Measurements from ENCODE around the gene CAMK1G.

Gene CAMK1G

DNA sequence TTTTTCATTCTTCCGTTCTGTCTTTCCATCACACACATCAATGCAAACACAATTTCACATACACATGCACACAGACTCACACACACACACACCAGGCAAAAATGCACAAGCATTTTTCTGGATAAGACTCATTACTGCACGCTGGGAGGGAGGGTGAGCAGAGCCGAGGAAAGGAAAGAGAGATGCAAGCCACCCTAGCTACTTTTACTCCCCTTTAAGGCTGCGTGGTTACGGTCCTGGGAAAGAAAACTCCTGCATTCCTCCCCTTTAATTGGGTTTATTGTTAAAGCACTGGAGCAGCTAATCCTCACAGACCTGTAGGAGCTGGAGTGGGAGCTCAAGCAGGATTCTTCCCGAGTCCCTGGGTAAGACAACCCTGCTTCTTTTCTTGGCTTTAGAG lies at the start of gene CAMK1G:
TSS of gene CAMK1G (plus strand) at position 307 of the 400 bp plus-strand sequence. CDS start 11,270 bp downstream, outside the sequence.
- no peak for DNase-seq

DNA sequence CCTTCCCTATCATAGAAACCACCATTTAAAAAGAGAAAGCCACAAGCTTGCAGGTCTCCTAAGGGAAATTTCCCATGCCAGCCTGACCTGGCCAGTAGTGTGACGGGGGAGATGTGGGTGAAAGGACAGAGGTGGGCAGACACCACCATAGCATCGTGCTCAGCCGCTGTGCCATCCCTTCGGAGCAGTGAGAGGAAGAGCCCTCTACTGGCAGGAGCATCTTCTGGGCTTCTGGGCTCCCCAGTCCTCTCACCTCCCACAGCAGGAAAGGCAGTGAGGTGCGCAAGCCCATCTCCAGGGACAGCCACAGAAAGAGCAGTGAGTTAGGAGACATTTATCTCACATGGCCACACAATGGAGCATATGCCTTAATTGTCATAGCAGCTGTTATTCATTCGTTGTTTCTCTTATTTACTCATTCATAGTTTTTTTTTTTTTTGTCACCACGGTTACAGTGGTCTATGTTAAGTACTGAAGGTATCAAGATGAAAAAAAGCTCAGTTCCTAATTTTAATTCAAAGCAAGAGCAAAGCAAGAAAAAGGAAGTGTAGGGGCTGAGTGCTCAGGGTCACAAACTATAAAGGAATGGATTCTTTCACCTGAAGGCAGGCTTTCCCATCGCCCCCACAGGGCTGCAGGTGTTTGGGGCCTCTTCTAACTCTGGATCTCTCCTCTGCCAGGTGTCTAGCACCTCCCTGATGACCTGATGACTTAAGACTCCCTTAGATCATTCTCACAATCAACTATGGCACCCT lies 48.8 kb upstream of the CAMK1G start:
- DNase-seq: no peak

DNA sequence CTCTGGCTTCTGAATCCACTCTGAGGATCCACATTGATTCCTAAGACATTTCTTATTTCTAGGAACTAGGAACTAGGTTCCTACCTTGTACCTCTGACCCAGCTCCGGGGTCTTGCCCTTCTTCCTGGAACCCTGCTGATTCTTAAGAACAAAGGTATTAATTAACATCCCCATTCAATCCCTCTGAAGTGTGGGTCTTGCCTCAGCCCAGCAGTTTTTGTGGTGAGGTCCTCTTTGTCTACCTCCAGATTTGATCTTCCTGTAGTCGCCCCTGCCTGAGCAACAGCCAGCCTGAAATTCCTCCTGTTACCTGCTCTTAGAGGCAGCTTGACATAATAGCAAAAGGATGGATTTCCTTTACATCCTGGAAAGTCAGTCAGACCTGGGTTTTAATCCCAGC lies 46.7 kb upstream of the CAMK1G start:
- DNase-seq: no peak

- no peak for DNase-seq
These were observed 46.0 kb upstream of the CAMK1G start for GRCh38 chr1:209537336-209538114.

DNA sequence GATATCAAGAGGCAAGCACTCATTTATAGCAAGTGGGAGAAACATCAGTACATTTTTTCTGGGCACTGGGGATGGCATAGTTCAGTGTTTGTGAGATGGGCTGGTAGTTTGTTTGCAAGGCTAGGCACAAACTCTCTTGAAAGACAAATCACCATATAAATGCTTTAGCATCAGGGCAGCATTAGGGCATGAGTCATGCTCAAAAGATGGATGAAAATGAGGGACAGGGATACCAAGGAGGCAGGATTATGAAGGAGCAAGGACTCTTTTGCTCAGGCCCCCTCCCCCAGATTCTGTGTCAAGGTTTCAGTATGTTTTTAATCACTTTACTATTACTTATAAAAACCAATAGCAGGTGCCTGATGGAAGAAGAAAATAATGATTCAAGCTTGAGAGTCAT lies 43.9 kb upstream of the CAMK1G start:
- no peak for DNase-seq

DNA sequence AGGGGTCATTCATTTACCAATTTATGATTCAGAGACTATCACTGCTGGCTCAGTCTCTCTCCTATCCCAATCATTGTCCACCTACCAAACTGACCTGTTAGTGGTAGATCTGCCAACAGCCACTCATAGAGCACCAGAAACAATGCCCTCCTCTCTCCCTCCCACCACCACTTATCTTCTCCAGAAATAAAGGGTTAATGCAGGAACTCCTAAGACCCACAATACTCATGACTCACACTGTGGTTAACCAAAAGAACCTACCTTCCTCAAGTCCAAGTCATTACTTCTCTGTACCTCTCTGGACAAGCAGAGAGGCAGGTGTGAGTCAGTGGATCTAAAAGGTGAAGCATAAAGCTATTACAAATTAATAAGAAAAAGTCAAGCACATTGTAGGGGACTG lies 40.9 kb upstream of the CAMK1G start:
- no peak for DNase-seq

GRCh38 chr1:209544098-209544497 lies 39.4 kb upstream of the CAMK1G start:
- no peak for DNase-seq

GRCh38 chr1:209545423-209545822 lies 38.1 kb upstream of the CAMK1G start:
- no peak for DNase-seq

DNA sequence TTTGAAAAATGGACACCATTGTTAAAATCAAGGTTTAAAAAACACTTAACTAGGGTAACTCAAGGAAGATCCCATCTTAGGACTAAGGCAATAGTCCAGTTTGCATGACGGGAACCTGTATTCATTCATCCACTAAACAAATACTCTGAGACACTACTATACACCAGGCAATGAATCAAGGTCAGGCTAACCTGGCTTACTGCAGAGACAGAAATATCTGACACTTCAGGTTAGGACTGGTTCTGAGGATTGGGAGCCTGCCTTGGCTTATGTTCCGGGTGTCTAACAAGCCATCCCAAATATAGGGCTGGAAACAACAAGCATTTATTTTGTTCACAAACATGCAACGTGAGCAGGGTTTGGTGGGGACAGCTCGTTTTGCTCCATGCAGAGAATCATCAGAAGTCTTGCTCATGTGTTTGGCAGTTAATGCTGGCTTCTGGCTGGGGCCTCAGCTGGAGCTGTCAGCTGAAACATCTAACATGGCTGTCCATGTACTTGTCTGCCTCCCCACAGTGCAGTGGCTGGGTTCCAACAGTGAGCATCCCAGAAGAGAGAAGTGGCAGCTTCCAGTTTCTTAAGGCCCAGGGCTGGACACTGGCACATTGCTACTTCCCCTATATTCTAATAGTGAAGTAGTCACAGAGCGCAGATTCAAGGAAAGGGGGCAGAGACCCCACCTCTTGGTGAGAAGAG lies 37.0 kb upstream of the CAMK1G start:
- no peak for DNase-seq

- DNase-seq: no peak
These were observed 35.9 kb upstream of the CAMK1G start for GRCh38 chr1:209547626-209548025.

DNA sequence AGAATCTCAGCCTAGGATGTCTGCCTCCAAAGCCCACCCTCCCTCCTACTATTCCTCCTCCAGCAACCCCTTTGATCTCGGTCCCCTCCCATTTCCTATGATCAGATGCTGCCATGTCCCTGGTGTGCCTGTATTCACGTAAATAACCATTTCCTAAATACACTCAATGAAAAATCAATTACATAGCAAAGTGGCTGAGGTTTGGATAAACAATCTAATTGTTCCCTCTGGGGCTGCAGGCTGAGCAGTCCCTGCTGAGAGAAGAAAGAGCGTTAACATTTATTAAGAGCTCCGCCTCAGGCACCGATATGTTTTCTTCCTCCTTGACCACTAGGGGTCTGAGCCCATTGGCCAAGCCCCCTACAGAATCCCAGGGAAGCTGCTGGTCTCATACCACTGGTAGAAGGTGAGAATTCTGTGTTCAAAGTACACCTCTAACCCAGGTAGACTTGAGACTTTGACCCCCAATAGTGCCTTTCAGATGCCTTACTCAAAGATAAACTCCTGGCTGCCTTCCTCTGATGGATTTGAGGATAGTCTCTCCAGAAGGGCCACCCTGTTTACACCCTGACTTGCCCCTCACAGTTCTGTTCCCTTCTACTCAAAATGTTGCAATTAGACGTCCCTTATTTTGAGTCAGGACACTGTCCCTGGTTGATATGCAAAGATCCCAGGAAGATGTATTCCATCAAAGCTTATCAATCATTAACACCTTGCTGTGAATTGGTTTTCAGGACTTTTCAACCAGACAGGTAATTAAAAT lies 33.9 kb upstream of the CAMK1G start:
- DNase-seq: no peak

GRCh38 chr1:209550519-209550918 lies 33.0 kb upstream of the CAMK1G start:
- DNase-seq: no peak

GRCh38 chr1:209552406-209553264 lies 30.9 kb upstream of the CAMK1G start:
- DNase-seq: no peak

GRCh38 chr1:209554761-209555611 lies 28.5 kb upstream of the CAMK1G start:
- DNase-seq: no peak

DNA sequence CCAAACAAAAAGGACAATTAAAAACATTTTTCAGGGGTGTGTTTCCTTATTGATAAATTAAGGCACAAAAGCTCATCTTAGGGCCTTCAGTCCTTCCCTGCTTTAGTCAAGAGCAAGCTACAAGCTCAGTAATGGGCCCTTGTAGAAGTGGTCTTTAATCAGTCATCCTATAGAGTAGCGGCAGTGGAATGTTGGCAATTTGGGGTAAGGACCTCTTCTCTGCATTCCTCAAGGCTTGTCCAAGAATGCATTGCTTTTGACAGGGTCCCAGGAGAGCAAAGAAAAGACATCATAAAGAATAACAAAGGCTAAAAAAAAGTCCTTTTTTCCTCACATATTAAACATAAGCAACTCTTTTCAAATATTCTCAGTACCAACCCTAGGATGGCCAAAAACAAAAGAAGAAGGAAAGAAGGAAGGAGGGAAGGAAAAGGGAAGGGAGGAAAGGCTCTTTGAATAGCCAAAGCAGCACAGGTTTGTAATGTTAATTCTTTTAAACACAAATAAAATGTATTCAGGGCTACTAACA lies 27.3 kb upstream of the CAMK1G start:
- no peak for DNase-seq

- no peak for DNase-seq
These were observed 26.3 kb upstream of the CAMK1G start for GRCh38 chr1:209557221-209557620.

DNA sequence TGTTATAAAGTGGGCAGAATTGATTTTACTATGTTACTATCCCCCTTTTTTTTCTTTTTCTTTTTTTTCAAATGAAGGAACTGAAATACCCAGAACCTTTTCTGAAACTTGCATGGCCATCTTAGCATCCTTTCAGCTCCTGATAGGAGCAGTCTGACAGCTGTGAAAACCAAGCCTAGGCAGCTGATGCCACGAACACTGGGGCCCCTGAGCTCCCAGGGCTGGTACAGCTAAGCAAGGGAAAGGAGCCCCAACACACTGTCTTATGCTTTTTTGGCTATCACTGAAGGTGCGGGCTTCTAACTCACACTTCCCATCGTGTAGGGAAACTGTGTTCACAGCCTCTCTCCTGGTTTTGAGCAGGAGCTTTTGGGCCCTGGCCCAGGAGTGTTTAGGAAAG lies 23.0 kb upstream of the CAMK1G start:
- DNase-seq: no peak

- DNase-seq: no peak
These were observed 22.6 kb upstream of the CAMK1G start for GRCh38 chr1:209560952-209561351.

DNA sequence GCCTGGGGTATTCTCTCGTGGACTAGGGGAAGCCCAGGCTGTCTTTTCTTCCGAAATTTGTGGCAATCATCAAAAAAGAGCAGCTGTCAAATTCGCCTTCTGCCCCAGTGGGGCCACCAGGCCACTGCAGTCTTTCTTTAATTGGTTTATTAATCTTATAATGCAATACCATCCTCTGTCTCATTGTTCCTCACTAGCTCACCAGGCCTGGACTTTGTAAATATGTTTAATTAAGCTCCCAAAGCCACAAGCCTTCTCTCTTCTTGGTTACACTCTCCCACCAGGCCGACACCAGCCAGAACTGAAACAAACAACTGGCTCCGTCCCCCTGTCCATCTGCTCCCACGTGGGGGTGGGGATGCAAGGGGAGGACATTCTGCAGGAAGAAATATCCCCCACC lies 22.0 kb upstream of the CAMK1G start:
- DNase-seq: no peak

DNA sequence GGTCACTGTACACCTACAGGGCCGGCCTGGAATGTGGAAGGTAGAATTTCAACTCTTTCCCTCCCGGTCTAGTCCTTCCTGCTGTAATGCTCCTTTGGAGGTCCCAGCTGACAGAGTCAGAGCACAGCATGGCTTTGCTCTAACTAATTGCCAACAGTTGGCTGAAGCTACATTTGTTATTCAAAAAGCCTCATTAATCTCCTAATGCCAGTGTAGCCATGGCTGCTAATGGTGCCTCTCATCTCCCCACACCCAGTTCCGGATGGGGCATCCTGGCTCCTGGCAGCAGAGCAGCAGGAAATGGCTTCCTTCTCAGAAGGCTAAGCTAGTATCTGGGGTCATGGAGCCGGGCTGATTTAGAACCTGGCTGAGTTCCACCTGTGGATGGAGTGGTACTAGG lies 18.7 kb upstream of the CAMK1G start:
- no peak for DNase-seq
